HG03378 (cell line): ENCODE data around the gene KCNJ15.

Source experiments
- ATAC-seq: cut with Tn5 transposase; IDR thresholded peaks from one replicate; pipeline ENCODE4 v1.9.1; 2021; ENCODE audit warnings: mild to moderate bottlenecking, moderate library complexity; ENCODE audit not compliant: unreplicated experiment

KCNJ15 gene

DNA sequence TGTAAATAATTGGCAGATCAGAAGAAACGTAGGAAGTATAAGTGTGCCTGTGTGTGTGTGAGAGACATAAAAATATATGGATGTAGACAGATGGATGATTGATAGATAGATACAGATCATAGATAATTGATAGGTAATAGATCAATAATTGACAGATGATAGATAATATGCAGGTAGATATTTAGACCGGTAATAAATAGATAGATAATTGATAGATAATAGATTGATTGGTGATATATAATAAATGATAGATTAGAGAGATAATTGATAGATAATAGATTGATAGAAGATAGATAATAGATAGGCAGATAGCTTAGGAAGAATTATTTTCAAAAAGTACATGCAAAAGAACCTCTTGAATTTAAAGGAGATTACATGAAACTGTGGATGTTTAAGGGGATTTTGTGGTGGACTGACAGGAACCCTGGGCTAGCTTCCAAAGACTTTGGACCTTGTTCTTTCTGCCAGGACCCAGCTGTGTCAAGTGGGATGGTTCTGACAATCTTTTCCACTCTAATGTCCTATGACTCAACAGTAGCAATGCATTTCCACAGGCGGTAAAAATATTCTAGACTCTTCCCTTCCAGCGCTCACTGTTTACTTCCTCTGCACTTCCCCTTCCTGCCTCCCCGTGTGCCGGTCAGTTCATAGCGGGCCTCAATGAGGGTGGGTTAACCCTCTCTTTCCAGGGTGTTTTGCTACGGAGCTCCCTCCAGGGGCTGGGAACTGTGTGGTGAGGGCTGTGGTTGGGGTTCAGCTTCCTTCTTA is 39.4 kb downstream of the KCNJ15 start:
- no peak for ATAC-seq

DNA sequence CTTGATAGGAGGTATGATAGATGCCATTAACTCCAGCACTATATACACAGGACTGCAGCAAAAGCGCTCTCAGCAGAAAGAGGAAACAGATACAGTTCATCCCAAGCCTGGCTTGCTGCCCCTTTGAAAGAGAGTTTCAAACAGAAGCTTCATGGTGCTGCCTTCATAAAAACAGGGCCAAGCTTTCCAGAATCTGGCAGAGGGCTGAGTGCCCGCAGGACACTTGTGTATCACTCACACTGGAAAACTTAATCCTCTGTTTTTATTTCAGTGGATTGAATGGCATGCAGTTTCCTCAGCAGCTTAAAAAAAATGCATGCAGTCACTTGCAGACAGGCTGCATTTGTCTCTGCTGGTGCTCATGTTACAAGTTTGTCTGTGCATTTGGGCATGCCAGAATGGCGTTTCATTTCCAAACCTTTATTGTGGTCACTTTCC is 40.4 kb downstream of the KCNJ15 start:
- no peak for ATAC-seq

DNA sequence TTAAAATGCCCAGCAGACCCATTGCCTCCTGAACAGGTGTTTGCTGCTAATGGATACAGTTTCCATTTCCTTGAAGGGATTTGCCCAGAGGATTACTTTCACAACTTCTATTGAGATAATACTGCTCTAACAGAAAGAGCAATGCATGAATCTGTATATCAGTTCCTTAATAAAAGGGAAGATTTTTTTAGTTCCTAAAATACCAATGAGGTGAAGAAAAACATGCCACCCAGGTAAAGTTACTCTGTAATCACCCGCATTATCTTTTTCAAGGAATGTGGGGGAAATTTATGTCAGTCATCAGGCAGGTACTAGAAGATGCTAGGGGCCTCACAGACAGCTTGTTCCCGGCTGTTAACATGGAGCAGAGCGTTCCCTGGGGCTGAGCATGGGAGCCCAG is 41.1 kb downstream of the KCNJ15 start:
- ATAC-seq, result no peak

DNA sequence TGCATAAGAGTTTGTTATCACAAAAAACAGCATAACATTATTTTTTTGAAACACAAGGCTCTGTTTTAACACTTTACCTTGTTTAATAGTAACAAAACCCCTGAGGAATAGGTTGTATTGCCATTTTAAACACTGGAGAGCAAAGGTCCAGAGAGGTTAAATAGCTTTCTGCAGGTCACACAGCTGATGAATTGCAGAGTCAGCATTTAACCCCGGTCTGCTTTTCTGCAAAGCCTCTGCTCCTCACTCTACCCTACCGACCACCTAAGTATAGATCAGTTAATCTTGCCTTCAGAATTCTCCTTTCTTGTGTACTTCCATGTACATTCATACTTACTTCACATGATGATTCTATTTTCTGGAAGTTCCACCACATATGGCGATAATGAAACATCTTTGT is 42.0 kb downstream of the KCNJ15 start:
- ATAC-seq, result no peak

DNA sequence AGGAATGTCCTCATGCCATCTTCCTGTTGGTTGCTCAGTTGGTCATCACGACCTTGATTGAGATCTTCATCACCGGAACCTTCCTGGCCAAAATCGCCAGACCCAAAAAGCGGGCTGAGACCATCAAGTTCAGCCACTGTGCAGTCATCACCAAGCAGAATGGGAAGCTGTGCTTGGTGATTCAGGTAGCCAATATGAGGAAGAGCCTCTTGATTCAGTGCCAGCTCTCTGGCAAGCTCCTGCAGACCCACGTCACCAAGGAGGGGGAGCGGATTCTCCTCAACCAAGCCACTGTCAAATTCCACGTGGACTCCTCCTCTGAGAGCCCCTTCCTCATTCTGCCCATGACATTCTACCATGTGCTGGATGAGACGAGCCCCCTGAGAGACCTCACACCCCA is 42.9 kb downstream of the KCNJ15 start:
- no peak for ATAC-seq

DNA sequence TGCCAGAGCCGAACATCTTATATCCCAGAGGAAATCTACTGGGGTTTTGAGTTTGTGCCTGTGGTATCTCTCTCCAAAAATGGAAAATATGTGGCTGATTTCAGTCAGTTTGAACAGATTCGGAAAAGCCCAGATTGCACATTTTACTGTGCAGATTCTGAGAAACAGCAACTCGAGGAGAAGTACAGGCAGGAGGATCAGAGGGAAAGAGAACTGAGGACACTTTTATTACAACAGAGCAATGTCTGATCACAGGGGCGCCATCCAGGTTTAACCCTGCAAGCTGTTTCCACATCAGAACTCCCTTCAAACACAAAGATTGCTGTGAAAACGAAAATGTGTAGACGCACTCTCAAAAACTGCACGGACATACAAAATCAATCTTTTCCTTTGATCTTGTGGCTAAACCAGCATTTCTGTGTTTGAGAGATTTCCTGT is 43.4 kb downstream of the KCNJ15 start:
- no peak for ATAC-seq

DNA sequence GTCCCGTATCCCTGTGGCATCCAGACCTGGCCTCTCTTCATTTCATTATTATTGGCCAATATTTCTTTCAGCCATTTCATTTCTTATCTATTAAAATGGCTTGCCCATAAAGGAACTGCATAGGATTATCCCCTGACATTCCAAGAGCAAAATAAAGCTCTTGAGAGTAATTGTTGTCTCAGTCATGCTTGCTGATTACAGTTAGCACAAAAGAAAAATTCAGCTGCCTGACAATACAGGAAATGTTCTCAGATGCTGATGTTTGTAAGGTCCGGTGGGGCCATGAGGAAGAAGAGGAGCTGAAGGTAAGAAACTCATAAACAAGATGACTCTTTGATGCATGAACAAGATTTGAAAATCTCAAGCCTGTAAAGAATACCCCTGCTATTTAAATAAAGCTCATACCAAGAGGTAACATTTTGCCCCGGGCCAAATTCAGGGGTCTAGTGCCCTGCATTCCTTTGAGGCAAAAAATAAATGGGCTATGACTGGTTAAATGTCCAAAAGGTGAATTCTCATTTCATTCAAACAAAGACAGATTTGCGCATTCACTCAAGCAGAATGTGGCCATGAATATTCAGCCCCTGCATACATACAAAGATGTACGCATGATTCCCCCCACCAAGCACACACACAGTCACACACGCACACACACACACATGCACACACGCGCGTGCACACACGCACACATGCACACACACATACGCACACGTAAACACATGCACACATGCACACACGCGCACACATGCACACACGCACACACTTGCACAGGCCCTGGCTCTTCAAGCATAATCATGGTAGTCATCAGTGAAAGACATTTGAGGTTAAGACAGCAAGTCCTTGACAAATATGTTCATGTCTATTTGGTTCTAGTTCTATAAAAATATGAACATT is 44.8 kb downstream of the KCNJ15 start:
- ATAC-seq, result no peak

DNA sequence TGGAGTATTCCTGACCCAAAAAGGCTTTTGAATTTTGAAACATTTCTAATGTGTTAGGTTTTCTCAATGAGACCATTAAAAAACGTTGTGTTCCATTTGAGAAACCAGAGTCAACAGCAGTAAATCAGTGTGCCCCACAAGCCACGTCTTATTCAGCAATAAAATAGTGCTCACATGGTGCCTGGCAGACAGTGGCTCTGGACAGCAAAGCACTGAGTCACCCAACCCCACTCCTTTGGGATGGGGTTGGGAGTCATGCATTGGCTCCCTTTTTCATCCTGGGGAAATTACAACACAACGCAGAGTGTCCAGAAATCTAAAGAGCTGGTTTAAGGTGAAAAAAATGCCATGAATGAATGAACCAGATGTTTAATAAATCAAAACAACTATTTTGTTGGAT is 46.5 kb downstream of the KCNJ15 start:
- no peak for ATAC-seq

DNA sequence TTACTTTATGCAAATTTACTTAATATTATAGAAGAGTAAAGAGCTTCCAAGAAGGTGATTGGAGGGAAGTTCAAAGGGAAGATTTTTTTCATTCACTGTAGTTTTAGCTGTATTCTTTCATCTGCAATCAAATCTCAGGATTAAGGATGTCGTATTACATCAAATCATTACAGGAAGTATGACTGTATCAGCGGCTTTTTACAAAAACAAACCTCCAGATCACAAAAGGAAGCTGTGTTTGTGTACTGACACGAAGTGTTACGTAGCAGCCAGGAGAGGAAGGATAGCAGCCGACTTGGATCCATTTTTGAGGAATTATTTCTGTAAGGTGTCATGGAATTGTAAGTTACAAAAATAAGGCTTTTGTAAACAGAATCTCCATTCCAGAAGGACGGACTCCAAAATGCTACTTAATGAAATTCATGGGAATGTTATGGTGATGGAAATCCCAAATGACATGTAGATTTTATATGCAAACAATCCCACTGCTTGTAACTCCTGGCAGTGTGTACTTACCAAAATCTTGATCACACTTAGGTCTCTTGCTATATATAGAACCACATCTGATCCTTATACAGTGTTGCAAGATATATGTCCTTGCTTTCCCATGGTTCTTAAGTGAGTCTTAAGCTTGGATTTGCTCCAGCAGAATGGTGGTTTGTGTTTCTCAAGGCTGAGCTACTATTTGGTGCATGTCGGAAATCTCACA is 49.8 kb downstream of the KCNJ15 start:
- no peak for ATAC-seq

DNA sequence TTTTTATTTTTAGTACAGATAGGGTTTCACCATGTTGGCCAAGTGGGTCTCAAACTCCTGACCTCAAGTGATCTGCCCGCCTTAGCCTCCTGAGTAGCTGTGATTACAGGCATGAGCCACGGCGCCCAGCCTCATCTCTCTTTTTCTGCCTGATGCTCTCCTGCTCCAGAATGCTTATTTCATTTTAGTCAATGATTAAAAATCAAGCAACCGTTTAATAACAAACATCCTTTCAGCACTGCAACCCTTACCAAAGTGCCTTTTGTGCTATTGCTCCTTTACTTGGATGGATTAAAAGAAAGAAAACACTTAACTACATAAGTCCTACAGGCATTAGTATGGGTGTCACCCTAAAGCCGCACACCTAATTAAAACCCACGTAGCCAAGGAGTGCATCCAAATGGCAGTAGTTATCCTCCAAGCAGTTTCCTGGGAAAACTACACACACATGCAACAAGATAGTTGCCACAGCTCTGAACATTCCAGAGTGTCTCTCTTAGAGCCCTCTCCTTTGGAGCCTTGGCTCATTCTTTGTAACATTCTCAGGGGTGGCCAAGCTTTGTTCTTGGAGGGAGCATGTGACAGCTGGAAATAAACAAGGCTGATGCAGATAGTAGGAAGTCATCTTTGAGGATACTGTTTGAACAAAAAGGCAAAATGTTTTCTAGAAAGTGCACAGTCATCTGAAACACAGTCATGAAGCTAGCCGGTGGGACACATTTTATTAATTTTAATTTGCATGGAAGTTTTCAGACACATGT is 51.2 kb downstream of the KCNJ15 start:
- ATAC-seq, result no peak

DNA sequence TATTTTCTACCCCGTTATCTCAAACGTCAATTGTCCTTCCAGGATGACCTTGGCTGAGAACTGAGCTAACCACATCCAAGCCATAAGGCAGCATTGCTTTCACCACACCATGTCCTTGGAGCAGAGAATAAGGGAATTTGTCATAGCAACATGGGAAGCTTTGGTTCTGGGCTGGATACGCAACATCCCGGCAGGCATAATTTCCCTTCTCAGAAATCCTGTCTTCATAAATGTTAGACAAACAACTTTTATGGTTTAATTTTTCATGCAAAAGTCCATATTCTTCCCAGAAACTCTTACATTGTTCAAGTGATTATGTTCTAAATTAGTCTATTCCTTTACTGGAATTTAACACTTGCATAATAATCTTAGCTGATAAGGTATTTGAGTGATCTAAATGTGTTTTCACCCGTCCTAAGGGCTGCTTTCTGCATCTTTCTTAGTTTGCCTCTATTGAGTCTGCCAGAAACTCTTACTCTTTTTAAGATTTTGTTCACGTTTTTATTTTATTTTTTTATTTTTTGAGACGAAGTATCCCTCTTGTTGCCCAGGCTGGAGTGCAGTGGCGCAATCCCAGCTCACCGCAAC is 51.8 kb downstream of the KCNJ15 start:
- no peak for ATAC-seq

DNA sequence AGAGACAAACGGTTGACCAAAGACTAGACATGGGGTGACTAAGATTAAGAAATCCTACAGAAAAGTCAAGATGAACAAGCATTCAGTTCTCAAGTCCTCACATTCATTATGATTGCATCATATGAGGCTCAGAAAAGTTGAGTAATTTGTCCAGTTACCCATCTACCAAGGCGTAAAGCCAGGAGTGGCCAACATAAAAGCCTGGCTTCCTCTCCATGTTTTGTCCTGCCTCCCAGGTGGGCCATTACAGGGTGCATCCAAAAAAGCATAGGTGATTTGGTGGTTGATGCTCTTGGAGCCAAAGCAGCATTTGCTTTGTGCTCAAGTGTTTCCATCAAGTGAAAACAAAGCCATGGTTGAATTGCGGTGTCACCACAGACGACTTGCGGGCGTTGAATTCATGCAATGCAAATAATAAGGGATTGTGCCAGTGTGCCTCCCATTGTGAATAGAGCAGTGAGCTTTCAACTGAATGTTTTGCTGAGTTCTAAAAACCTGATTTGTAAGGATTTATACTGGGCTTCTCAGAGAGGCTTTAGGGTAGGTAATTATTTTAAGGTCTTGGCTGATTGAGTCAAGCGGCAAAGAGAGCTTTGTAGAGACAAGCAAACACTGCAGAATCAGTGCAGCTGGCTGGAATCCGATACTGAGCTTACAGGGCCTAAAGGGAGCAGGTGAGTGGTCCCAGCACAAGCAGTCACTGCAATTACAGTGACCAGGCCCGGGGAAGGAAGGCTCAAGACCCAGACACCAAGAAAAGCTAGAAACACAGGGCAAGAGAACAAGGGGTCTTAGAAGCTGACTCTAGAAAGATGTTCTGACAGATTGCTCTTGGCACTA is 54.1 kb downstream of the KCNJ15 start:
- ATAC-seq, result no peak

DNA sequence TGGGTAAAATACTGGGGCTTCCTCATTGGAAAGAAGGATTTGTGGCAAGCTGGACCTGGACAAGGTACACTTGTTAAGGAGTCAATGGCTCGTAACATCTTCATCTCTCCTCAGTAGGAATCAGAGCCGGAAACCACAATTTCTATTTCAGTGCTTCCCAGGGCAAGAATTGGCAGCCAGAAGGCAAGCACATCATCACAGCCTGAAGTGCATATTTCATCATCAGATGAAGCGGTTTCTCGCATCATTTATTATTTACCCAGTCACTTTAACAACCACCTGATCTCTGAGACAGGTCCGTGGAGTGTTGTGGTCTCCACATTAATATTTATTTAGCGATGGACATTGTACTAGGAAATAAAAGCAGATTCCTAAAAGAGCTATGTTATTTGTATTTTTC is 55.0 kb downstream of the KCNJ15 start:
- ATAC-seq, result no peak

DNA sequence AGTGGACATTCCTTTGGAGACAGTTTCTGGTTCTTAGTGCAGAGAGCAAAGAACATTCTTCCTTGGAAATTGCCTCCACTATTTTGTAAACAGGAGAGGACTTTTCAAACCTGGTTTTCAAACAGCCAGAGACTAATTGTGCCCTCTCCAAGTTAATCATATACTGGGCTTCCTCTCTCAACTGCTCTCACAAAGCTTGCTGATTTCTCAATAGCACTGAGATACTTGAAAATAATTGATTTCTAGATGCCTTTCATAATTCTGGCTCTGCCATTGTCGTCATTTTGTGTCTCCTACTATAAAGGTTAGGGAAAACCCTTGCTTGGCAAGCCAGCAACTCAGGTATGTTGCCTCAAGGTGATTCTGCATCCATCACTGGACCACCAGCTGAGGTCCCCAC is 56.0 kb downstream of the KCNJ15 start:
- no peak for ATAC-seq

DNA sequence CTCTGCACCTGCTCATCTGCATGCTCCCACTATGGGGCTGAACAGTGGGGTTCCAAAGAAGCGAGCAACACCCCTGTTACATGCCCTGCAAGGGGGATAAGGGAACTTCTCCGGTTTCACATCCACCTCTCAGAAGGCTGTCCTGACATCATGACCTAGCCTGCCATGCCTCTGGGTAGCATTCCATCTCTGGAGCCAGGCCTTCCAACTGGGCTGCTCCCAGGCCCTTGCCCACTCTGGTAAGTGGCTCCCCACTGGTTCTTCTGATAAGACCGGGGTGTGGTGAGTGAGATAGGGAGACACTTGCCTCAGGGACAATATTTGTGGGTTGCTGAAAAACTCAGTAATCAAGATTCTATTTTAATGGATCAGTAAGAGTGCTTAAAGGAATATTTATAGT is 57.8 kb downstream of the KCNJ15 start:
- no peak for ATAC-seq

DNA sequence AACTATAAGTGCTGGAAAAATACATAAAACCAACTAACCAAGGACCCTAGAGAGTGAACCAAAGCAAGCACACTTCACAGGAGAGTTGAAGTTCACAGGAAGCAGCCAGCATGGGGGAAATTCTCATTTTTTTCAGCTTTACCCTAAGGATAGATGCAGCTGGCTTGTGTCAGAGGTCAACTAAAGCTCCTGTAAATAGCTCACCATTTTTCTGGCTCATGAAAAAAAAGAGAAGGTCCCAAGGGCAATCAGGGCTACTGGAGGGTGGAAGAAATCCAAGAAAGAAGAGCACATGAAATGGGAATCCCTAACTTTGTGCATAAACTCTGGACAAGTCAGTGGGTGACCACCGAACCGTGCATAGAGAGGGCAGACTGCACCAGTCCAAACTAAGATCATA is 58.3 kb downstream of the KCNJ15 start:
- no peak for ATAC-seq

DNA sequence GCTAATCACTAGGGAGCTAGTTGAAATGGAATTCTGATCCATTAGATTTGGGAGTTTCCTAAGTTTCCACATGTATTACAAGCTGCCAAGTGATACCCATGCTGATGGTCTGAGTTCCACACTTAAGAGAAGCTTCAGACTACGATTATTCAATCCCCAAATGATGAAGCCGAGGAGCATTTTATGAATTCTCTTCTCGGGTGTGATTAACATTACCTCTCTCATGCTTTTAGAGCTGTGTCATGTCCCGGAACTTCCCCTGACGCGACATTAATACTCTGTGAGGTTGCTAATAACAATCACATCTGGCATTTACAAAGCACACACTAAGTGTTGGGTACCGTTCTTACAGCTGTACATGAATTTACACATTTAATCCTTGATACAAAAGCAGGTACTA is 63.0 kb downstream of the KCNJ15 start:
- no peak for ATAC-seq

DNA sequence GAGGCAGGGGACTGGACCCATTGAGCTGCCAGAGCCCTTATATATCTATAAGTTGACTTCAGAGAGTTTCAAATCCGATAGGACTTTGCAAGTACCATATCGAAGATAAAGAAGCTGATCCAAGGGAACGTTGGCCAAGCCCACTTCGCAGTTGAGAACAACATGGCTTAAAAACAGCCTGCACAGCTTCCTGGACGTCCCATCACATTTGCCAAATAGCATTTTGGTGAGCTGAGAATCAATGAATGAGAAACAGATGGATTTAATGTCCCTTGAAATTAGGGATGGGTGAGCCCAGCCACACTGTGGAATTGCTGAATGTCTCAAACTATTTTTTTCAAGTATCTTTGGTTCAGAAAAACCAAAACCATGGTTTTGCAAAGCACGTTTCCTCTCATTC is 64.8 kb downstream of the KCNJ15 start:
- ATAC-seq, result no peak

DNA sequence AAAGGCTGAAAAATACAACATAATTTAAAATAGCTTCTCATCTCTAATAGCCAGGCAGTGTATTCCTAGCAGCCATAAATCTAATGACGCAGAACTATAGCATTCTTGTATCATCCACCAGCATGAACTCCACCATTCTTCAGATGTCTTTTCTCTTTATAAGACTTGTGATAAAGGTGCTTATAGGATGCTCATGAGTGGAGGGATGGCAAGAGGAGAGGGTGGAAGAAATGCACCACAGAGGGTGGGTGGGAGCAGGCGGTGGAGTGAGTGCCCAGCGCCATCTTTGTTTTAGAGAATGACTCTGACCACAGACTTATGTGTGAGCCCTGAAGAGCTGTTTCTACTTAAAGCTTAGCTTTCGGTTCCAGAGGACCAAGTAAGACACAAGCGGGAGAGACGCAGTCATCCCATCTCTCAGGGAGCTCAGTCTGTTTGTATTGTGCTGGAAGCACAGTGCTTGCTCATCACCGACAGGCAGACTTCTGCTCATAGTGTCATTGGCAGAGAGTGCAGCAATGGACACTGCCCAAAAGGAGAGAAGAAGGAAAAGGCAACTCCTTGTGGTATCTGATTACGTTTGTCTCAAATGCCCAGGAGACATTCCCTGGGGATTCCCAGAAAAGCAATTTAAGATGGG is 65.6 kb downstream of the KCNJ15 start:
- no peak for ATAC-seq
